GM19455 (cell line): ENCODE data around the gene RPS6KA2.

Experiments
- ATAC-seq: cut with Tn5 transposase; IDR thresholded peaks from one replicate; pipeline ENCODE4 v1.9.1; 2021; ENCODE audit not compliant: unreplicated experiment

RPS6KA2 gene

DNA sequence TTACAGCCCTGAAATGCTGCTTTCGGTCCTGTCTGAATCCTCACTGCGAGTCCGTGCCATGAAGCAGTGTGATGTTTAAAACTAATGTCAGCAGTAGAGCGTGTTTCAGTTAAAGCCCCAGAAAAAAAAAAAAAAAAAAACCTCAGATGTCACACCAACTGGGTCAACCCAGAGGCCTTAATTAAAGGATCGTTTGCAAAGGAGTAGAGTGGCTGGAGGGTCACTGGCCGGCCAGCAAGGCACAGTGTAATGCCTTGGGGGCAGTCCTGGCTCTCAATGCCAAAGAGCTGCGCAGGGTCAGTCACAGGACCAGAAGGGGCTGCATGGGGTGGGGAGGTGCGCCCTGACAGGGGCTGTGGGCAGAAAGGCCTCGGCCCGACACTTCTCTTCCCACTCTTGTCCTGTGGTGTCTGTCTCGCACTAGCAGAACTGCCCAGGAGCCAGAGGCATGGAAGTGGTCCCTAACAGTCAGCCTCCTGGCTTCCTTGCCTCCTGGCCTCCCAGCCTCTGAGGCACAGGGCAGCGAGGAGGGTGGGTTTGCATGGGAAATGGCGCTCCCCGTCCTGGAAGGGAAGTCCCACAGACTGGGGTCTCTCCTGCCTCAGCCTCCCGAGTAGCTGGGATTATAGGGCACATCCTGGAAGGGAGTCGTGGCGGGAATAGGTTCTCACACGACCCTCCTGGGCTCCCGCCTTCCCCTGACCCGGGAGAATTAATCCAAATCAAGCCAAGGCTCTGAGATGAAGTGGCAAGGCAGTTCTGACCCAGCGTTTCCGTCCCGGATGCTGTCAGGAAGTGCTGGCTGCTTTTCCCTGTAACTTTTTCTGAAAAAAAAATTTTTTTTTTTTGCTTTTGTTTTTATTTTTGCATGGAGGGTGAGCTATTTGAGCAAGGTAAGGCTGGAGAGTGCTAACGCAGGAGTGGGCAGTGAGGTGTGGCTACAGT, 190.6 kb downstream of the RPS6KA2 start:
- ATAC-seq, result no peak

DNA sequence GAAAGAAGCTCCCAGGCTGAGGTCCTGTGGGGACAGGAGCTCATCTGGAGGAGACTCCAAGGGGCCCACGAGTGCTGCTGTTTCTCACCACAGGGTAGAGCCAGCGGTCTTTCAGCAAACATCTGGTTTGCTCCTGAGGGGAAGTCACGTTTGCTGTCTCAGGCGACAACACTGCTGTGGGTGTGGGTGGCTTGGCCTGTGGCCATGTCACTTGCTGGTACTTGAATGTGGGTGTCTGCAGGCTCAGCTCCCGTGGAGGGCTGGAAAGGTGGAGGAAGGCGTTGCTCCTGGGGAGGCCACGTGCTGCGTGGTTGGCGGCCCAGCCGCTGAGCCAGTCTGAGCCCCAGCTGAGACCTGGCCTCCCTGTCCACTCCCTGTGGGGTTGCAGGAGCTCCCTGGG, 191.5 kb downstream of the RPS6KA2 start:
- no peak for ATAC-seq

DNA sequence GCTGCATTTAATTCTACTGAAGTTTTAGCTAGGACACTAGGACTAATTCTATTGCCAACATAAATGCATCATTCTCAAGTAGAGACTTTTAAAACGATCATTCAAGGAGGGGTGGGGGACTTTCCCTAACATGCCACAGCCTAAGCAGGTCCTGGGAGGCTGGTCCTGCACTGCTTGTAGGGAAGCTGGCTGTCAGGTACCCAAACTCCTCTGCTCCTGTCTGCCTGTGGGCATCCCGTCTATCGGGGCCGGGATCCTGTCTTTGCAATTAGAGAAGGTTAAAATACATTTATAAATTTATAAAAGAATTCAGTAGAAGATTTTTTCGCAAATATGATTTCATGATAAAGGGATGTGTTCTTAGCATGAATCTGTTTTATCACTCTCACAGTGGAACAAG, 192.7 kb downstream of the RPS6KA2 start:
- ATAC-seq, result no peak

DNA sequence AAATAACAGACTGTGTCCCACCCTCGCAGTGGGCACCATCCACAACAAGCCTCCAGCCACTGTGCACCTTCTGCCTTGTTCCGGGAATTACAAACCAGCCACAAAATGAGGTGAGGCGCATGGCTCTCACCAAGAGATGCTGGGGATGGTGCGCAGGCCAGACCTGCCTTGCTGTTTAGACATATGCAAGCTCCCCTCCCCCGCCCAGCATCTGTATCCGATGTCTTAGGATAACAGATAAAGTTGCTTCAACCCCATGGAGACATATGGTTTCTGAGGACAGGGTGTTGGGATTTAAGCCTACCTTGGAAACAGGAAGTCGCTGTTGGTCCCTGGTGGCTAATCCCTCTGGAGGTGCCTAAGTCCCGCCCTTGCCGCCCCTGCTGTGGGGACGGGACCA, 194.0 kb downstream of the RPS6KA2 start:
- ATAC-seq, result no peak

DNA sequence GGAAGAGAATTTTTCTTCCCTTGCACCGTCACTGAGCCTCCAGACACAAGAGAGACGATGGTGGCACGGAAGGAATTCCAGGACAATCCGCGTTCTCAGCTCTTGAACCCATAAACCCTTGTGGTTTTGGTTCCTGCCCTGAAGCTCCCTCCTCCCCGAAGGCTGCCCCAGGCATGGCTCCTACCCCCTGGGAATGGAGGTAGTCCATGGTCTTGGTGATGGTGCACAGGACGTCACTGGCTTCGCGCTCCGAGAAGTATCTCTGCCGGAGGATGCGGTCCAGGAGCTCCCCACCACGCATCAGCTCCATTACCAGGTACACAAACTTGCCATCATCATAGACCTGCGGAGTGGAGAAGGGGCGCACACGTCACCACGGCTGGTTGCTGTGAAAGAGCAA, 196.8 kb downstream of the RPS6KA2 start:
- no peak for ATAC-seq

DNA sequence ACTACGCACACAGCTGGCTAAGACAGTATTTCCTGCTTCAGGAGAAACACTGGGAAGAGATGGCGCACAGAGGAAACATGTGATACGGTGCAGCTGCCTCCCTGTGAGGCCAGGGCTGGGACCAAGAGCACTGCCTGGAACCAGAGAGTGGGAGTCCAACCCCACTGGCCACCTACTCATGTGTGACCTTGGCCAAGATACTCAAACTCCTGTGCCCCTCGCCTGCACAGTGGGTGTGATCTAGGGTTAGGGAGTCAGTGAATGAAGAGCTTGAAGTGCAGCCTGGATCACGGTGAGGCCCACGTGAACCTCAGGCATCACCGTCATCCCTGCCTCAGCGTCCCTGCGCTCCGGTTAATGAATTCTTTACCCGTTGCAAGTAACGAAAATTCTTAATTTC, 202.6 kb downstream of the RPS6KA2 start:
- ATAC-seq, result no peak

DNA sequence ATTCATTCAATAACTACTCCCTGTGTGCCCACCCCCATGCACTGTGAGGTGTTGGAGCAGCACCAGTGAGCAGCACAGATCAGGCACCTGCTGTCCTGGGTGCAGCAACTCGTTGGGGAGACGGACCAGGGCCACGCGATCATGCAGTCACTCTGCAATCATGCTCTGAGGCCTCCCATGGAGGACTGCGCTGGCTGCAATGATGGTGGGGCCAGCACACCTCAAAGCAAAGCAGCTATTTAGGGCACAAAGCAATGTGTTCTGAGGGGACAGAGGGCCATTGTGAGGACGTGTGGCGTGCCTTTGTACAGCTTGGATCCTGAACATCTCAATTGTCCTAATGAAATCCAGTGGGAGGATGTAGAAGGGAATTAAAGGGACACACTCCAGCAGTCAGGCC, 203.3 kb downstream of the RPS6KA2 start:
- ATAC-seq, result no peak

DNA sequence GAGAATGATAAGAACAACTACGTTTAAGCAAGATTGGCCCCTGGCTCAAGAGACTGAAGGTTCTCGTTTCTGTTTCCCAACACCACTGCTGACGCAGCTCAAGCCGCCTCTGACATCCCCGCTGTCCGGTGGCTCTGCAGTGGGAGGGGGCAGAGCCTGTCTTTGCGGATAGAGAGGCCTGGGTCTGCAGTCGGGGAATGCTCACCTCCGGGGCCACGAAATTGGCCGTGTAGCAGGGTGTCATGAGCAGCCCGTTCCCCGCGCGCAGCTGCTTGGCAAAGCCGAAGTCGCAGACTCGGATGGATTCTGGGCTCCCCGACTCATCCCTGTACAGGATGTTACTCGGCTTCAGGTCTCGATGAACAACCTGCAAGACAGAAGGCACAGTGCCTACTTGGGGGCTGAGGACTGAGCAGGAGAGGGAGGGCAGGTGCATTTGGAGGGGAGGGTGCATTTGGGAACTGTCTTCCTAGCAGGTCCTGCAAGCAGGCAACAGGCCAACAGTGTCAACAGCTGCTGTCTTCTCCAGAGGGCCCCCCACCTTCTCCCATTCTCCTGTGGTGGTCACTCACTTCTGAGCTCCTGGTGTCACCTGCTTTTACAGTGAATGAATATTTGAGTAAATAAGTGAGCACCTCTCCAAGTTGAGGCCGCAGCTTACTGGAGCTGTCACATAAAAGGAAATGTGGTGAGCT, 203.9 kb downstream of the RPS6KA2 start:
- no peak for ATAC-seq

DNA sequence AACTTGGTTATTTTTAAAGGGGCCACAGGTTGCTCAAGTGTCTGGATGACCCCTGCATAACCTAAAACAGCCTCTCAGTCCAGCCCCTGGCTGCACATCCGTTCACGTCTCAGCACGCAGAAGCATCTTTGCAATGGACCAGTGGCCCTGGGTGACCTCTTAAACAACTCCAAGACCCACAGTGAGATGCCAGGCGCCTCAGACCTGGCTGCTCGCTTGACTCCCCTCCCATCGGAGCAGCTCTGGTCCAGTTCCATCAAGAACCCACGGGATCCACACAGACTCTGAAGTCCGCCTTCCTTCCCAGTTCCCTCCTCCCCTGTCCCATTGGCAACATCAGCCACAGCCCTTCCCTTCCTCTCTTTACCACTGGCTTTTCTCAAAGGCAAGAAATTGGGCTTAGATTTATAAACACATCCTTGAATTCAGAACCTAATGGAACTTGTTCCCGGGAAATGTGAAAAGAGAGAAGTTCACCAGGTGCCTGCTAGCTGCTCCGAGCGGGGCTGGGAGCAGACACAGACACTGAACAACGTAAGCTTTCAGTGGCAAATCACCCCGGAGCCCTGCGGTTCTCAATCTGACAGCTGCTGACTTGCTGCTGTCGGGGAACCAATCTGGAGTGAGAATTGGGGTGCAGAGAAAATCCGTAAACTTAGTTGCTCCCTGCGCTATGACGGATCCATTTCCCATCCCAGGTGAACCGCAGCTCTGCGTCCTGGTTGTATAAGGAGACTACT, 204.7 kb downstream of the RPS6KA2 start:
- ATAC-seq, result no peak

DNA sequence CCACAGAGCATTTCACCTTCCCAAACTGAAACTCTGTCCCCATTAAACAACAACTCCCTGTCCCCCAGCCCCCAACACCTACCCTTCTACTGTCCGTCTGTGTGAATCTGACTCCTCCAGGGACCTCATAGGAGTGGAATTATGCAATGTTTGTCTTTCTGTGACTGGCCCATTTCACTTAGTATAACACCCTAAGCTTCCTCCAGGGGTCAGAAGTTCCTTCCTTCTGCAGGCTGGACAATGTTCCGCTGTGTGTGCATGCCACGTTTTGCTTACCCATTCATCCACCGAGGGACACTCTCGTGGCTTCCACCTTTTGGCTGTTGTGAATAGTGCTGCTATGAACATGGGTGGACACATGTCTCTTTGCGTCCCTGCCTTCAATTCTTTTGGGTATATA, 206.7 kb downstream of the RPS6KA2 start:
- no peak for ATAC-seq

DNA sequence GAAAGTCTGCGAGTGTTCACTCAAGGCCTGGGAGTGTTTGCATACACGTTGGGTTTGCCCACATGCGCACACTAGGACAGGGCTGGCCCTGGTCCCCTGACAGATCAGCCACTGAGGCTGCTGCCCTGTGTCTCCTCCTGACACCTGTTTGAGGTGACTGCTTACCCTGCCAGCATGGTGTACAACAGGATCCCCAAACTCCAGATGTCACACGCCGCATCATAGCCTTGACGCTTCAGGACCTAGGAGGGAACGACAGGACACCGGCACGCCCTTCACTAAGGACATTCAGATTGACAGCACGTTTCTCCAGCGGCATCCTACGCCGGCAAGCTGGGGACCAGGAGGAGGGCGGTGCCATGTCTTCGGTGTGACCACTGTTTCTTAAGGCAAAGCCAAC, 207.3 kb downstream of the RPS6KA2 start:
- ATAC-seq, result peak; percentile 17

DNA sequence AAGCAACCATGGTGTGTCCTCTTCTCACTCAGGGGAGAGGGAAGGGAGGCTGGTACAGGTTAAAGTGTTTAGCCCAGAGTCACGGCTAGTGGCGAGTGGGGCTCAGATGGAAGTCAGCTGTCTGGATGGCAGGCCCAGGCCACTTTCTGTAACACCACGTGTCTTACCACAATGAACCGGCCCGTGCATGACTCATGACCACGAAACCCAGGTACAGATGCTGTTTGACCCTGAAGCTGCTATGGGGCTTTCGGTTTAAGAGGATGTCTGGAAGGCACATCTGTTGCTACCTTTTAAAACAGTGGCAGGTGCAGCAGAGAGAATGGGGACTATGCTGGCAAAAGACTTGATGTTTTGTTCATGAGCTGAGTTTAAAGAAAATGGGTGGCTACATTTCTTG, 207.8 kb downstream of the RPS6KA2 start:
- ATAC-seq, result peak; percentile 95

DNA sequence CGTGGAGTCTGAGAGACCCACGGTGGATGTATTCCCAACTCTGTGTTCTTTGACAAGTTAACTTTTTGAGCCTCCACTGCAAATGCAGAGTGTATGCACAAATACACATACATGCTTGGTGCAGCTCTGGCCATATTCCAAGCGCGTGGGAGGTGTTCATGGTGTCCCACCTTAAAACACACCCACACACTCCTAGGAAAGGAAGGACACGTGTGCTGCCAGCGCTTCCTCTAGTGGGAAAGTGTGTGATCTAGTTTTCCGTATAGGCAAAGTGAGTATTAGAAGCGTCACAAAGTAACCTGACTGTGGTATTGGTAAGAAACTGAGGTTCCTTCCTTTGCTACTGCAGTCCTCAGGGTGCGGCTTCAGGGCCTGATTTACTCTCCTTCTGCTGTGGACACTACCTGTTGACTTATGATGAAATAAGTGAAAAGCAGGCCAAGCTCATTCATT, 208.3 kb downstream of the RPS6KA2 start:
- no peak for ATAC-seq

DNA sequence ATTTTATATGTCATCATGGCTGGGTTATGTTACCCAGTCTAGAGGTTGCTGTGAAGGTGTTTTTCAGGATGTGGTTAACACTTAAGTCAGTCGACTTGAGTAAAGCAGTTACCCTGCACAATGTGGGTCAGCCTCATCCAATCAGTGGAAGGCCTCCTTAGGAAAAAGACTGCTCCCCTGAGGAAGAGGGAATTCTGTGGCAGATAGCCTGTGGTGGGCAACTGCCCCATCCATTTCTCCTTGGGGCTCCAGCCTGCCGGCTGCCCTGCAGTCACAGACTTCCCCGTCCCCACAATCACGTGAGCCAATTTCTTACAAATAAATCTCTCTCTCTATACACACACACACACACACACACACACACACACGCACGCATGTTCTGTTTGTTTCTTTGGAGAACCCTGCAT, 209.8 kb downstream of the RPS6KA2 start:
- ATAC-seq, result no peak

DNA sequence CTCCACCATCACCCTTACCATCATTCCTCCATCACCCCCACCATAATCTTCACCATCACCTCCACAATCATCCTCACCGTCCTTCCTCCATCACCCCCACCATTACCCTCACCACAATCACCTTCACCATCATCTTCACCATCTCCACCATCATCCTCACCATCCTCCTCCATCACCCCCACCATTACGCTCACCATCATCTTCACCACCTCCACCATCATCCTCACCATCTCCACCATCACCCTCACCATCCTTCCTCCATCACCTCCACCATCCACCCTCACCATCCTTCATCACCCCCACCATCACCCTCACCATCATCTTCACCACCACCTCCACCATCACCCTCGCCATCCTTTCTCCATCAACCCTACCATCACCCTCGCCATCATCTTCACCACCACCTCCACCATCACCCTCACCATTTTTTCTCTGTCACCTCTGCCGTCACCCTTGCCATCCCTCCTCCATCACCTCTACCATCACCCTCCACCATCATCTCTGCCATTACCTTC, 211.2 kb downstream of the RPS6KA2 start:
- no peak for ATAC-seq

DNA sequence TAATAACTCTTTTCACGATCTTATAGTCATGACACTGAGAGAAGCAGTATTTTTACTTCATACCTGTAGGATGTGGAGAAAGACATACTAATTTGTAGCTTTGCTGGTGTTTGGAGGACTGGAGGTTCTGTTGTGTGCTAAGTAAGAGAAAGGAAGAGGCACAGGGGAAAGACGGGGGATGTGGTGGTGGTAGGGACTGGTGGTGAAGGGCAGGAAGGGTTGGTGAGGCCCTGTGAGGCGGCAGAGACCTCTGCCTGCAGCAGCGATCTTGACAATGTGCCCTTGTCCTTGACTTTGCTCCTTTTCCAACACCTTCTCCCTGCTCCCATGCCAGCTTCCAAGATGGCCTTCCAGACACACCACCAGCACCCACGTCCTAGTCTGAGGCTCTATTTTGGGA, 211.7 kb downstream of the RPS6KA2 start:
- ATAC-seq, result no peak

DNA sequence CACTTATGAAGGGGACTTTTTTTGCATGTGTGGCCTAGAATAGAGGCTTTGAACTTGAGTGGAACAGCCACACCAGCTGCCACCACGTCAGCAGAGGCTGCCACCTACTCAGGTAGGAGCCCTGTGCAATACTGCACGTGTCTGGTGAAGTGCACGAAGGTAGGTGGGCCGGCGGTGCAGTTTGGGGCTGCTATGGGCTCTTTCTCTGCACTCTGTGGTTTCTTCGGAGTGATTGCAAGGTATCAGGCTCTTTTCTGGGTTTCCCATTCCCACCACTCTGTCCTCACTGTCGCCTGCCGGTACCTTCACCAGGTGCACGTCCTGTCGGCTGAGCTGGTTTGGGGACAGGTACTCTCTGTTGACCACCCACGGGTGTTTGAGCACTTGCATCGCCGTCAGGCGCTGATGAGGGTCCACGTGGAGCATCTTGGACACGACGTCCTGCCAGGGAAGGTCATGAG, 213.5 kb downstream of the RPS6KA2 start:
- ATAC-seq, result no peak

DNA sequence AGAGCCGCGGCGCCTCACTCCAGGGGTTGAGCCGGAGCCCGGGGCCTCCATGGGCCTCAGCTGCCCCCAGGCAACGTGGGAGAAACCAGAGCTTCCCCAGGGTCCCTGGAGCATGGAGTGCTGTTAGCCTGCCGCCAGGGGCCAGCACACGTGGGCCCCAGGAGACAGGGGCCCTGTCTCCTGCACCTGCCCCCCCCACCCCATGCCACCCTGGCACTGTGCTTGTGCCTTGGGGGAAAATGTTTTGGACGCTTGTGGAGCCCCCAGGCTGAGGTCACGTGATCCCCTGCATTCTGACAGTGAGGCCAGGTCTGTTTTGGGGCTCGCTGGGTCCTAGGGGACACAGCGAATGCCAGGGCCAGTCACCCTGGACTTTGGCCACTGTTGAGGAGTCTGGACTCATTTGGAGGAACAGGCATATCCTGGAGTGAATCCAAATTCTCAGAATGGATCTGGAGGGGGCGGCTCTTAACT, 214.1 kb downstream of the RPS6KA2 start:
- ATAC-seq, result no peak

DNA sequence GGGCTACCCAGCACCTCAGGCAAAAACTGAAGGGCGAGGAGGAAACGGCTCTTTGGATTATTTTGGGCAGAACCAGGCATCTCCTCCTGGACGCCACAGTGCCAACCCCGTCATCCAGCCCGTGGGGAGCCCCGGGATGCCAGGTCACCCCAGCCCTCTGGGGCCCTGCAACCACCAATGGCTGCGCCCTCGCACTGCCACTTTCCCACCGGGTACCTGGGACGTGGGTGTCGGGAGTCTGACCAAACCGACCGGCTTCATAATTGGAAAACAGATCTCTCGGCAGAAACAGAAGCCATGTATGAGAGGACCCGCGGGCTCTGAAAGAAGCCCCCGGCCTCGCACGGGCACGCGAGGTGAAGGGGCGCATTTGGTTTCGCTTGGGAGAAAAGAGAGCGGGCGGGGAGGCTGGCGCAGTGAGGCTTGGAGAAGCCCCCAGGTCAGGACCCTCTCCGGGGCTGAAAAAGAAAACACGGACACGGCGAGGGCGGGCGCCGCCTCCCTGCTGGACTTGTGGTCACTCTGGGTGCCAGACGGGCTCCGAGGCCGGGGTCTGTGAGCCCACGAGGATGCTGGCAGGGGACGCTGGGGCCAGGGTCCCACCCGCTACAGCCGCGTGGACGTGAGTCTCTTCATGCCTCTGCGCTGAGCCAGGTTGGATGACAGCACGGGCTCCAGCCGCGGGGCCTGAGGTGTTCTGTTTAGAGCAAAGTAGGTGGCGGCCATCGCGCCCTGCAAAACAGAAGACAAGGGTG, 214.7 kb downstream of the RPS6KA2 start:
- ATAC-seq, result no peak

DNA sequence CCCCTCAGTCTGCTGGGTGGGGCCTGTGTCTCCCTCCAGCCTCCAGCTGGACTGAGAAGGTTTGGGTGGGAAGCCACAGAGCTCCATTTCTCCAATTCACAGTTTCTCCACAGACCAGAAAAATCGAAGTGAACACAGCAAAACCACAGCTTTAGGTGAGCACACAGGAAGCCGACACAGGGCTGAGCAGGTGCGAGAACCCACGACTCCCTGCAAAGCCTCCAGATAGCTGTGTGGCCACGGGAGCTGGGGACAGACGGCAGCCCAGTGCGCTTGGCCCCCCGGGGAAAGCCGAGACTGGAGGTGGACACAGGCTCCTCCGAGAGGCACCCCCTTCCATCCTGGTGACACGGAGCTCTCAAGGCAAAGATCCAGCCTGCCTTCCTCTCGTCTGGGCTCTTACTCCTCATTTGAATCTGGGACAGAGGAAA, 215.3 kb downstream of the RPS6KA2 start:
- no peak for ATAC-seq
